HEK293T (cell line): ENCODE results near the gene LRRC8E.

ENCODE experiments used
- FOXK2 ChIP-seq: fragments of 450-650 bp; IDR thresholded peaks from 2 replicates; pipeline ENCODE4 v1.6.1; 2016; ENCODE audit warnings: mild to moderate bottlenecking
- TF ChIP-seq, protein P1 (sequence below): fragments of 450-650 bp; IDR thresholded peaks from 2 replicates; pipeline ENCODE4 v1.6.1; 2016

DNA sequence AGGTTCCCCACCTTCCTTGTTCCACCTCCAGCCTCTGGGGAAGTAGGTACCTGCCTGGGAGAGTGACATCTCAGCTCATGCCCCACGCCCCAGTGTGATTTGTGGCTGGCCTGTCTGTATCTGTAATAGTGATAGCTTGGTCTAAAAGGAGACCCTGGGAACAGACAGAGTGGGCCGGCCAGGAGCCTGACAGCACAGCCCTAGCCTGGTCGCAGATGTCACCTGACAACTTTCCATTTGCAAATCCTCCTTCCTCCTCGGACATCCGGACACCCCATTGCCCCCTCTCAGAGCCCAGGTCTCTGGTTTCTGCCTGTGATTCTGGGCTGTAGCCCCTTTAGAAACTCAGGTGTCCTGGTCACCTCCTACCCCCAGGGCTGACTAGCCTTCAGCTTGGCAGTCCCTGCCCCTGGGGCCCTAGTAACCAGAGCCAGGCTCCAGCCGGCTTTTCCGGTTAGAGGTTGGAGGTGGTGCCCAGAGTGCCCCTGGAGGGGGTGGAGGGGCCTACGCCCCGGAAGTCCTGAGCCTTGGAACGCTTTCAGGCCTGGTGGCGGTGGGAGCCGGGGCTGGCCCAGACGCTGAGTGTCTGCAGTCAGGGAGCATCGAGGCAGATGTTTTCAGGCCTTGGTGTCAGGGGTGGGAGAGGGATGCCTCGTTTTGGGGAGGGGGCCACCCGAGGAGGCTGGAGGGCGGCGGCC is 6.5 kb downstream of the LRRC8E start:
- TF ChIP-seq, protein P1, sequence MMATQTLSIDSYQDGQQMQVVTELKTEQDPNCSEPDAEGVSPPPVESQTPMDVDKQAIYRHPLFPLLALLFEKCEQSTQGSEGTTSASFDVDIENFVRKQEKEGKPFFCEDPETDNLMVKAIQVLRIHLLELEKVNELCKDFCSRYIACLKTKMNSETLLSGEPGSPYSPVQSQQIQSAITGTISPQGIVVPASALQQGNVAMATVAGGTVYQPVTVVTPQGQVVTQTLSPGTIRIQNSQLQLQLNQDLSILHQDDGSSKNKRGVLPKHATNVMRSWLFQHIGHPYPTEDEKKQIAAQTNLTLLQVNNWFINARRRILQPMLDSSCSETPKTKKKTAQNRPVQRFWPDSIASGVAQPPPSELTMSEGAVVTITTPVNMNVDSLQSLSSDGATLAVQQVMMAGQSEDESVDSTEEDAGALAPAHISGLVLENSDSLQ, result no peak
- TF ChIP-seq FOXK2, result no peak
